Activated CD8-positive, alpha-beta memory T cell treated with anti-CD3 and anti-CD28 coated beads, Interleukin-2, amount 50 U/mL, for 24 hours (primary cell): ENCODE measurements around the gene INHBB.

ENCODE experiments used
- DNase-seq: peaks from one replicate; pipeline ENCODE4 v3.0.0-alpha.2; 2020; ENCODE audit errors: extremely low read depth

INHBB gene

GRCh38 chr2:120355780-120356266, 9.9 kb downstream of the INHBB start:
- no peak for DNase-seq

- DNase-seq = no peak
These were observed 11.8 kb downstream of the INHBB start for GRCh38 chr2:120357768-120358167.

- no peak for DNase-seq
These were observed 13.0 kb downstream of the INHBB start for GRCh38 chr2:120358734-120359465.

GRCh38 chr2:120360307-120360855, 14.4 kb downstream of the INHBB start:
- DNase-seq = no peak

- DNase-seq = no peak
These were observed 17.0 kb downstream of the INHBB start for GRCh38 chr2:120362926-120363325.

GRCh38 chr2:120365236-120365793, 19.4 kb downstream of the INHBB start:
- no peak for DNase-seq

- no peak for DNase-seq
These were observed 20.8 kb downstream of the INHBB start for GRCh38 chr2:120366698-120367097.

GRCh38 chr2:120367221-120367620, 21.3 kb downstream of the INHBB start:
- no peak for DNase-seq

- DNase-seq = no peak
These were observed 21.7 kb downstream of the INHBB start for GRCh38 chr2:120367649-120368048.

- no peak for DNase-seq
These were observed 22.1 kb downstream of the INHBB start for GRCh38 chr2:120368086-120368485.

- DNase-seq = no peak
These were observed 23.3 kb downstream of the INHBB start for GRCh38 chr2:120369250-120369649.

GRCh38 chr2:120371969-120372625, 26.2 kb downstream of the INHBB start:
- no peak for DNase-seq

- DNase-seq = no peak
These were observed 26.9 kb downstream of the INHBB start for GRCh38 chr2:120372816-120373215.

GRCh38 chr2:120373424-120373823, 27.5 kb downstream of the INHBB start:
- DNase-seq = no peak

- no peak for DNase-seq
These were observed 28.9 kb downstream of the INHBB start for GRCh38 chr2:120374821-120375220.

GRCh38 chr2:120375251-120376020, 29.5 kb downstream of the INHBB start:
- DNase-seq = no peak

GRCh38 chr2:120376101-120376500, 30.2 kb downstream of the INHBB start:
- no peak for DNase-seq

GRCh38 chr2:120376679-120377640, 31.0 kb downstream of the INHBB start:
- no peak for DNase-seq

GRCh38 chr2:120378605-120379004, 32.7 kb downstream of the INHBB start:
- no peak for DNase-seq
